ENCODE measurements around the gene SHC2.

DNA sequence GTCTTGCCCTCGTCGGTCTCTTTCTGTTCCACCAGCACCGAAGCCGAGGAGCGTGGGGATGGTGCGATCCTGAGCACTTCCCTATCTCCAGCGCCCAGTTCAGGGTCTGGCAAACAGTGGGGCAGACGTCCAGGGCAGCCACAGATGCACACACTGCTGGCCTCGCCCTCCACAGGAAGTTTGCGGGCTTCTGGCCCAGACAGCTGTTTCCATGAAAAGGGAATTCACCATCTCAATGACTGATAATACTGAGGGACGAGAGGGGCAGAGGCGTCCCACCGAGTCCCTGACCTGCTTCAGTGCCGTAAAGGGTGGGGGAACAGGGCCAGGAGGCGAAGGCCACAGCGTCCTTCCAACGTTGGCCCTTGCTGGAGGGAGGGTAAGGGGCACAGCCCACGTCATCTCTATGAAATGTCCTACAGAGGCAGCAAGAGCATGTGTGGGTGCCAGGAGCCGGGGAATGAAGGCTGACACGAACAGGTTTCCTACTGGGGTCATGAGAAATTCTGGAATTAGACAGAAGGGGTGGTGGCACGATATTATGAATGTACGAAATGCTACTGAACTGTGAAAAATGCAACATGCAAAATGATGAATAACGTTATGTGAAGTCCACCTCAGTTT, 19.5 kb downstream of the SHC2 start:
- no peak for TF ChIP-seq EZH2 (IDR thresholded peaks at IDR 0.05)
- TF ChIP-seq POLR2AphosphoS5 (IDR thresholded peaks at IDR 0.05; ENCODE audit: borderline replicate concordance, low read depth, low read length) = no peak

All from SK-N-MC (cell line).